ENCODE data around the gene ATP8A2. TPM values are rescaled to one million over a fixed set of nuclear protein-coding genes. Genes with fewer than 3 reads are reported as not detected.
"Not testable (repeated sequence)": the region's sequence is repeated elsewhere in the genome, so short reads cannot be mapped to it uniquely, and the experiment has no call there.

The ATP8A2 gene
- total RNA-seq, 1 donor from 2014 or later = 1.3 TPM

- Histone ChIP-seq H3K36me3 (ENCODE audit: insufficient read depth, low read length) (no peaks in the 10 kb centered on the region), H3K9ac (ENCODE audit: low read length) (no peak overlapping the region), H3K4me3 (ENCODE audit: insufficient read depth, low read depth, low read length) (no peak overlapping the region), H3K9me3 (ENCODE audit: insufficient read depth, low read depth, low read length) (no peaks in the 10 kb centered on the region), H4K20me1 (ENCODE audit: insufficient read depth, low read length) (no peaks in the 10 kb centered on the region), H3K4me2 (ENCODE audit: low read length) (no peak overlapping the region), H3K27me3 (ENCODE audit: insufficient read depth, low read length) (no peaks in the 10 kb centered on the region), H3K27ac (ENCODE audit: low read depth, low read length) (no peak overlapping the region), H2AFZ (ENCODE audit: low read depth, low read length) (no peak overlapping the region), H3K4me1 (ENCODE audit: insufficient read depth, low read length) (no peaks in the 10 kb centered on the region), H3K79me2 (ENCODE audit: insufficient read depth, low read length) (no peaks in the 10 kb centered on the region)
- H3K27ac Mint-ChIP-seq (ENCODE audit: unreplicated experiment) = no peak overlapping the region
- H3K4me3 Mint-ChIP-seq (ENCODE audit: unreplicated experiment) = no peak overlapping the region
- no peaks in the 10 kb centered on the region for H3K36me3 Mint-ChIP-seq (ENCODE audit: low read depth, unreplicated experiment)
- H3K27me3 Mint-ChIP-seq (ENCODE audit: low read depth, unreplicated experiment) = peaks cover 13% of the 10 kb centered on the region
- DNase-seq (ENCODE audit: low read depth) (no peak), FAIRE-seq (no peak)
- H3K9me3 Mint-ChIP-seq (ENCODE audit: unreplicated experiment) = no peaks in the 10 kb centered on the region
- H3K4me1 Mint-ChIP-seq (ENCODE audit: low read depth, unreplicated experiment) = no peaks in the 10 kb centered on the region
- TF ChIP-seq EZH2 (IDR thresholded peaks at IDR 0.05; ENCODE audit: insufficient read depth, low read length) (no peak), CTCF (IDR thresholded peaks at IDR 0.05; ENCODE audit: insufficient read depth, low read depth, low read length) (no peak)
These were observed 412.3 kb downstream of the ATP8A2 start for GRCh38 chr13:25784119-25784518.

- H3K4me3 Mint-ChIP-seq (ENCODE audit: unreplicated experiment); H3K4me3 ChIP-seq (ENCODE audit: insufficient read depth, low read depth, low read length); H3K36me3 Mint-ChIP-seq (ENCODE audit: low read depth, unreplicated experiment); DNase-seq (ENCODE audit: low read depth); H3K27me3 ChIP-seq (ENCODE audit: insufficient read depth, low read length); H3K79me2 ChIP-seq (ENCODE audit: insufficient read depth, low read length); FAIRE-seq; H3K36me3 ChIP-seq (ENCODE audit: insufficient read depth, low read length); H3K27ac Mint-ChIP-seq (ENCODE audit: unreplicated experiment); H3K27ac ChIP-seq (ENCODE audit: low read depth, low read length); H3K9me3 Mint-ChIP-seq (ENCODE audit: unreplicated experiment); H3K4me1 ChIP-seq (ENCODE audit: insufficient read depth, low read length); H3K9ac ChIP-seq (ENCODE audit: low read length); H3K4me2 ChIP-seq (ENCODE audit: low read length); H3K27me3 Mint-ChIP-seq (ENCODE audit: low read depth, unreplicated experiment); H3K9me3 ChIP-seq (ENCODE audit: insufficient read depth, low read depth, low read length); H3K4me1 Mint-ChIP-seq (ENCODE audit: low read depth, unreplicated experiment); H2AFZ ChIP-seq (ENCODE audit: low read depth, low read length); H4K20me1 ChIP-seq (ENCODE audit: insufficient read depth, low read length): not testable (repeated sequence)
These were observed 418.4 kb downstream of the ATP8A2 start for GRCh38 chr13:25790137-25790536.

- Histone ChIP-seq H3K79me2 (ENCODE audit: insufficient read depth, low read length) (no peaks in the 10 kb centered on the region), H4K20me1 (ENCODE audit: insufficient read depth, low read length) (no peaks in the 10 kb centered on the region), H3K9ac (ENCODE audit: low read length) (no peak overlapping the region), H3K27me3 (ENCODE audit: insufficient read depth, low read length) (no peaks in the 10 kb centered on the region), H3K4me1 (ENCODE audit: insufficient read depth, low read length) (no peaks in the 10 kb centered on the region), H3K9me3 (ENCODE audit: insufficient read depth, low read depth, low read length) (no peaks in the 10 kb centered on the region), H3K27ac (ENCODE audit: low read depth, low read length) (no peak overlapping the region), H2AFZ (ENCODE audit: low read depth, low read length) (no peak overlapping the region), H3K4me2 (ENCODE audit: low read length) (no peak overlapping the region), H3K4me3 (ENCODE audit: insufficient read depth, low read depth, low read length) (no peak overlapping the region), H3K36me3 (ENCODE audit: insufficient read depth, low read length) (no peaks in the 10 kb centered on the region)
- no peak overlapping the region for H3K4me3 Mint-ChIP-seq (ENCODE audit: unreplicated experiment)
- H3K9me3 Mint-ChIP-seq (ENCODE audit: unreplicated experiment) = peaks cover 2% of the 10 kb centered on the region
- no peak overlapping the region for H3K27ac Mint-ChIP-seq (ENCODE audit: unreplicated experiment)
- H3K4me1 Mint-ChIP-seq (ENCODE audit: low read depth, unreplicated experiment) = no peaks in the 10 kb centered on the region
- TF ChIP-seq CTCF (IDR thresholded peaks at IDR 0.05; ENCODE audit: insufficient read depth, low read depth, low read length) = no peak
- H3K27me3 Mint-ChIP-seq (ENCODE audit: low read depth, unreplicated experiment) = peaks cover 5% of the 10 kb centered on the region
- no peak for FAIRE-seq
- H3K36me3 Mint-ChIP-seq (ENCODE audit: low read depth, unreplicated experiment) = no peaks in the 10 kb centered on the region
- DNase-seq (ENCODE audit: low read depth) = no peak
These were observed 423.5 kb downstream of the ATP8A2 start for GRCh38 chr13:25795277-25795676.

Measured in astrocyte (in vitro differentiated cells and primary cell).